ENCODE results near the gene TTLL13. TPM values are rescaled to one million over a fixed set of nuclear protein-coding genes. Genes with fewer than 3 reads are reported as not detected.

TTLL13 gene
- total and polyA plus RNA-seq, 2 of the 4 experiments (the other 2 are of a cell fraction): 0.10 TPM; not detected in 1

DNA sequence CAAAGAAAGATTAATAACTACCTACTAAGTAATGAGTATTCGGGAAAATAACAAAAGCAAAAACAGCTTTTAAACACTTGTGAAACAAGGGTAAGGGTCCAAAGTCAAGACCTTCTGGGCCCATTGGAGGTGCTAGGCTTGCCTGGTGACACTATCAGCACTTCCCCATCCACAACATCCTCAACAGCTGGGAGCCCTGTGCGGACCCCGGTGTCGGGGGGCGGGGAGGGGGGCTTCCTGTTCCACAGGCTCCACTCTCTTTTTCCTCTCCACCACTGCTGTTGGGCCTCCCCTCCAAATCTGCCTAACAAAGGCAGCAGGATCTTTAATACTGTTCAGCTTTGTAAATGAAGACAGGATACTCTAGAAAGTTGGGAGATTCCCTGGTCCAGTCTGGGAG lies 37.7 kb downstream of the TTLL13 start:
- Histone ChIP-seq H3K9me3 (ENCODE audit: control insufficient read depth, insufficient read depth, low read length) (no peaks in the 10 kb centered on the region), H4K20me1 (ENCODE audit: insufficient read depth, low read length) (no peaks in the 10 kb centered on the region), H4K5ac (ENCODE audit: low read depth, low read length) (no peak overlapping the region), H4K8ac (ENCODE audit: low read depth in 2 of 2, low read length in 2 of 2) (peak overlapping the region in 1 of 2 experiments; percentile 34; a peak in 2 of 4 replicates), H2BK15ac (ENCODE audit: low read depth, low read length) (no peak overlapping the region), H3K23ac (ENCODE audit: low read depth, low read length) (no peak overlapping the region), H2BK120ac (ENCODE audit: low read depth, low read length) (no peak overlapping the region), H3K4me3 (ENCODE audit: insufficient read depth, low read depth, low read length) (no peak overlapping the region), H2AK9ac (replicated peaks; ENCODE audit: low read depth, low read length, poor library complexity) (no peak overlapping the region), H3K79me1 (ENCODE audit: low read depth in 1 of 2, low read length in 2 of 2) (no peaks in the 10 kb centered on the region), H3K14ac (replicated peaks; ENCODE audit: low read depth, low read length) (no peak overlapping the region), H3K27me3 (ENCODE audit: control insufficient read depth, insufficient read depth, low read length) (no peaks in the 10 kb centered on the region), H2AFZ (replicated peaks; ENCODE audit: low read length, poor library complexity) (no peak overlapping the region), H3K9me1 (ENCODE audit: insufficient read depth, low read length) (no peaks in the 10 kb centered on the region), H3K4me2 (ENCODE audit: low read depth, low read length) (peak overlapping the region; percentile 33; the same call in 1 of the 2 replicates), H3K56ac (ENCODE audit: extremely low read depth, insufficient read depth, low read length) (no peak overlapping the region), H2BK20ac (ENCODE audit: low read depth, low read length) (no peak overlapping the region), H3K4ac (ENCODE audit: low read depth, low read length) (no peak overlapping the region), H3K18ac (ENCODE audit: low read depth, low read length) (no peak overlapping the region), H4K91ac (ENCODE audit: insufficient read depth, low read depth, low read length) (no peak overlapping the region), H2AK5ac (ENCODE audit: low read depth, low read length) (no peak overlapping the region), H3K9ac (ENCODE audit: low read depth, low read length) (no peak overlapping the region), H3K4me1 (ENCODE audit: control insufficient read depth, insufficient read depth, low read length) (no peaks in the 10 kb centered on the region), H3K27ac (ENCODE audit: insufficient read depth, low read length) (no peak overlapping the region), H2BK5ac (ENCODE audit: low read depth, low read length, poor library complexity, severe bottlenecking) (no peak overlapping the region), H3K36me3 (ENCODE audit: control insufficient read depth, insufficient read depth, low read length) (no peaks in the 10 kb centered on the region)
- in situ Hi-C loops (cut with MboI; ENCODE audit: low sequenced_read_pairs) (no loop called here), dilution Hi-C loops (cut with HindIII; ENCODE audit: low sequenced_read_pairs, unreplicated experiment) (no loop called here), intact Hi-C loops (cut with micrococcal nuclease) (no loop called here)
- WGBS, 2 experiments (ENCODE audit: extremely low coverage in 2 of 2, insufficient read length in 1 of 2): no CpG with 5 or more reads among the region's 5 CpGs
- POLR2A ChIA-PET (ENCODE audit: unreplicated experiment): no interaction called here
- CTCF ChIA-PET: no interaction called here
- no peak for TF ChIP-seq RCOR1 (IDR thresholded peaks at IDR 0.05; ENCODE audit: insufficient replicate concordance, low read length)
- no peak for TF ChIP-seq BHLHE40 (IDR thresholded peaks at IDR 0.05; ENCODE audit: low read depth, low read length)
- no peak for TF ChIP-seq SMC3 (IDR thresholded peaks at IDR 0.05; ENCODE audit: low read depth, low read length)
- TF ChIP-seq, protein P1, sequence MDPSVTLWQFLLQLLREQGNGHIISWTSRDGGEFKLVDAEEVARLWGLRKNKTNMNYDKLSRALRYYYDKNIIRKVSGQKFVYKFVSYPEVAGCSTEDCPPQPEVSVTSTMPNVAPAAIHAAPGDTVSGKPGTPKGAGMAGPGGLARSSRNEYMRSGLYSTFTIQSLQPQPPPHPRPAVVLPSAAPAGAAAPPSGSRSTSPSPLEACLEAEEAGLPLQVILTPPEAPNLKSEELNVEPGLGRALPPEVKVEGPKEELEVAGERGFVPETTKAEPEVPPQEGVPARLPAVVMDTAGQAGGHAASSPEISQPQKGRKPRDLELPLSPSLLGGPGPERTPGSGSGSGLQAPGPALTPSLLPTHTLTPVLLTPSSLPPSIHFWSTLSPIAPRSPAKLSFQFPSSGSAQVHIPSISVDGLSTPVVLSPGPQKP (IDR thresholded peaks at IDR 0.05; ENCODE audit: borderline replicate concordance, low read depth, low read length): no peak
- no peak for TF ChIP-seq RAD21 (IDR thresholded peaks at IDR 0.05; ENCODE audit: low read length)
- TF ChIP-seq CEBPB (IDR thresholded peaks at IDR 0.05; ENCODE audit: low read depth, low read length): no peak
- no peak for TF ChIP-seq FOS (IDR thresholded peaks at IDR 0.05; ENCODE audit: low read depth, low read length)
- no peak for TF ChIP-seq MXI1 (IDR thresholded peaks at IDR 0.05; ENCODE audit: borderline replicate concordance, low read depth, low read length)
- TF ChIP-seq, protein P2, sequence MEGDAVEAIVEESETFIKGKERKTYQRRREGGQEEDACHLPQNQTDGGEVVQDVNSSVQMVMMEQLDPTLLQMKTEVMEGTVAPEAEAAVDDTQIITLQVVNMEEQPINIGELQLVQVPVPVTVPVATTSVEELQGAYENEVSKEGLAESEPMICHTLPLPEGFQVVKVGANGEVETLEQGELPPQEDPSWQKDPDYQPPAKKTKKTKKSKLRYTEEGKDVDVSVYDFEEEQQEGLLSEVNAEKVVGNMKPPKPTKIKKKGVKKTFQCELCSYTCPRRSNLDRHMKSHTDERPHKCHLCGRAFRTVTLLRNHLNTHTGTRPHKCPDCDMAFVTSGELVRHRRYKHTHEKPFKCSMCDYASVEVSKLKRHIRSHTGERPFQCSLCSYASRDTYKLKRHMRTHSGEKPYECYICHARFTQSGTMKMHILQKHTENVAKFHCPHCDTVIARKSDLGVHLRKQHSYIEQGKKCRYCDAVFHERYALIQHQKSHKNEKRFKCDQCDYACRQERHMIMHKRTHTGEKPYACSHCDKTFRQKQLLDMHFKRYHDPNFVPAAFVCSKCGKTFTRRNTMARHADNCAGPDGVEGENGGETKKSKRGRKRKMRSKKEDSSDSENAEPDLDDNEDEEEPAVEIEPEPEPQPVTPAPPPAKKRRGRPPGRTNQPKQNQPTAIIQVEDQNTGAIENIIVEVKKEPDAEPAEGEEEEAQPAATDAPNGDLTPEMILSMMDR (conservative IDR thresholded peaks at IDR 0.05; ENCODE audit: low read depth, low read length): no peak
- TF ChIP-seq MAFK (IDR thresholded peaks at IDR 0.05; ENCODE audit: low read depth, low read length): no peak
- no peak for TF ChIP-seq CHD1 (IDR thresholded peaks at IDR 0.05; ENCODE audit: low read depth, low read length)
- no peak for TF ChIP-seq POLR2A (IDR thresholded peaks at IDR 0.05; ENCODE audit: low read depth, low read length)
- no peak for TF ChIP-seq MAZ (IDR thresholded peaks at IDR 0.05; ENCODE audit: borderline replicate concordance, low read depth, low read length)
- TF ChIP-seq, protein P3, sequence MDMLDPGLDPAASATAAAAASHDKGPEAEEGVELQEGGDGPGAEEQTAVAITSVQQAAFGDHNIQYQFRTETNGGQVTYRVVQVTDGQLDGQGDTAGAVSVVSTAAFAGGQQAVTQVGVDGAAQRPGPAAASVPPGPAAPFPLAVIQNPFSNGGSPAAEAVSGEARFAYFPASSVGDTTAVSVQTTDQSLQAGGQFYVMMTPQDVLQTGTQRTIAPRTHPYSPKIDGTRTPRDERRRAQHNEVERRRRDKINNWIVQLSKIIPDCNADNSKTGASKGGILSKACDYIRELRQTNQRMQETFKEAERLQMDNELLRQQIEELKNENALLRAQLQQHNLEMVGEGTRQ (IDR thresholded peaks at IDR 0.05; ENCODE audit: low read depth, low read length): no peak
- TF ChIP-seq RFX5 (IDR thresholded peaks at IDR 0.05; ENCODE audit: low read depth, low read length): no peak
- no peak for TF ChIP-seq NFE2L2 (IDR thresholded peaks at IDR 0.05; ENCODE audit: low read depth, low read length)
- no TSS peak for BruUV-seq (replicated peaks)
- ATAC-seq (ENCODE audit: low read depth): peak; percentile 24; the same call in 1 of the 2 replicates
- no peak for DNase-seq

All from IMR-90 (cell line).